Kidney capillary endothelial cell (primary cell): ENCODE results near the gene RIN2.
"Not testable (repeated sequence)": the region's sequence is repeated elsewhere in the genome, so short reads cannot be mapped to it uniquely, and the experiment has no call there.

ENCODE experiments used
- DNase-seq: peaks from one replicate; pipeline ENCODE4 v3.0.0-alpha.2; 2018; ENCODE audit warnings: low spot score

The RIN2 gene

GRCh38 chr20:19738951-19739350 is 19.1 kb upstream of the RIN2 start:
- no peak for DNase-seq

GRCh38 chr20:19739351-19739750 is 18.7 kb upstream of the RIN2 start:
- no peak for DNase-seq

DNA sequence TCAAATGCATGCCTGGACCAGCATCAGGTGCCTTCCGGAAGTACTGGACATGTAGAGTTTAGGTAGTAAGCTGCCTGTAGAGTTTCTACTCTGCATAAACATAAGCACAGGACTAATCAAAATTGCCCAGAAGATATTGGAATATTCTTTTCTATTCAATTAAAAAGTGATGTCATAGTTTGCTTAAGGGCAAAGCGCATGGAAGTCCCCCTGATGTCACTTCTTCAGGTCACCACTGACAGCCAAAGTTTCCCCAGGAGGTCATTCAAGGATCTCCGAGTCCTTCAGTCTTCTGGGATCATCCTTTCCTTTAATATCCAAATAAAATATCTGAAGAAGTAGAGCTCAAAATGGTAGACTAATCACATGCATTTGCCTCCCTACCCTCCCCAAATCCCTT is 17.5 kb upstream of the RIN2 start:
- no peak for DNase-seq

- no peak for DNase-seq
Observed at GRCh38 chr20:19741924-19742323, 16.1 kb upstream of the RIN2 start.

DNA sequence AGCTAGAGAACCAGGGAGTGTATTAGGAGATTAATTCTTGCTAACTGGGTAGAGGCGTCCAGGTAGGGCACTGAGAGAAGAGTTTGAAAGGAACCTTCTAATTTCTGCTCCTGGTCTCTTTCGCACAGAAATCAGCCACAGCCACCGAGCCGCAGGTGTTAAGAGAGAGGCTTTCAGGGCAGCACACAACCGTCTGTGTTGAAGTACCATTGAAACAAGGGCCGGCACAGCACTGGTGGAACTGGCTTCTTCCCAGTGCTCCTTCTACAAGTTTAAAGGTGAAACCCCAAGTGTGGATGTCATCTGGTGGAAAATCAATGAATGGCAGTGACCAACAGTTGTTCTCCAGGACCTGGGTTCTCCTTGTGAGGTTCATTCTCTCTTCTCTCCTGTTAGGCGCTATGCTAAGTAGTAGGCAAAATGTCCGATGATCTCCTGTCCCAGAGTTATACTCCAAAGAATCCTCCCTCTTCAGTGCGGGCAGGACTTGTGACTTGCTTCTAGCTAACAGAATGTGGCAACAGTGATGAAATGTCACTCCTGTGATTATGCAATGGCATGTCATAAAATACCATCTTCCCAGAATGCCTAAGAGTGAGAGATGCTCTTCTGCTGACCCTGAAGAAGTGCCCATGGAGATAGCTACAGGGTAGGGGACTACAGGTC is 15.0 kb upstream of the RIN2 start:
- no peak for DNase-seq

GRCh38 chr20:19743640-19743995 is 14.4 kb upstream of the RIN2 start:
- DNase-seq: no peak

- DNase-seq: no peak
Observed at GRCh38 chr20:19745106-19745505, 13.0 kb upstream of the RIN2 start.

- DNase-seq: no peak
Observed at GRCh38 chr20:19745584-19745983, 12.5 kb upstream of the RIN2 start.

GRCh38 chr20:19746396-19746795 is 11.7 kb upstream of the RIN2 start:
- DNase-seq: no peak

- no peak for DNase-seq
Observed at GRCh38 chr20:19747903-19748302, 10.2 kb upstream of the RIN2 start.

- no peak for DNase-seq
Observed at GRCh38 chr20:19748681-19749080, 9.4 kb upstream of the RIN2 start.

DNA sequence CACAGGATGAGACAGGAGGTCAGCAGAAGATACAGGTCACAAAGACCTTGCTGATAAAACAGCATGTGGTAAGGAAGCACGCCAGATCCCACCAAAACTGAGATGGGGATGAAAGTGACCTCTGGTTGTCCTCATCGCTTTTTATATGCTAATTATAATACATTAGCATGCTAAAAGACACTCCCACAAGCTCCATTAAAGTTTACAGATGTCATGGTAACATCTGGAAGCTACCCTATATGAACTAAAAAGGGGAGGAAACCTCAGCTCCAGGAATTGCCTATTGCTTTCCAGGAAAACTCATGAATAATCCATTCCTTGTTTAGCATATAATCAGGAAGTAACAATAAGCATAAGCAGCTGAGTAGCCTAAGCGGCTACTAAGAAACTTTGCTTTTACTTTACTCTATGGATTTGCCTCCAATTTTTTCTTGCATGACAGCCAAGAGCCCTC is 8.4 kb upstream of the RIN2 start:
- no peak for DNase-seq

DNA sequence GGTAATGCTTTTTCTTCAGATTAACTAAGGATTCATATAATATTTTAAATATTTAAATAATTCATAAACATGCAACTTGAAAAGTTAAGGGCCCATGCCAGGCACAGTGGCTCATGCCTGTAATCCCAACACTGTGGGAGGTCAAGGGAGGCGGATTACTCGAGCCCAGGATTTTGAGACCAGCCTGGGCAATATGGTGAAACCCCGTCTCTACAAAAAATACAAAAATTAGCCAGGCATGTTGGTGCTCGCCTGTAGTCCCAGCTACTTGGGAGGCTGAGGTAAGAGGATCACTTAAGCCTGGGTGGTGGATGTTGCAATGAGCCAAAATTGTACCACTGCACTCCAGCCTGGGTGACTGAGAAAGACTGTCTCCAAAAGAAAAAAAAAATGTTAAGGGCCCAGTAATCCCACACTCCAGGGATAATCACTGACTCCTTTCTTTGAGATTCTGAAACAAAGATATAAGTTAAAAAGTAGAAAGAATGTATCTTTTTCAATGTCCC is 7.9 kb upstream of the RIN2 start:
- no peak for DNase-seq

- DNase-seq: no peak
Observed at GRCh38 chr20:19750907-19751636, 7.0 kb upstream of the RIN2 start.

- not testable (repeated sequence) for DNase-seq
Observed at GRCh38 chr20:19754201-19754600, 3.9 kb upstream of the RIN2 start.

DNA sequence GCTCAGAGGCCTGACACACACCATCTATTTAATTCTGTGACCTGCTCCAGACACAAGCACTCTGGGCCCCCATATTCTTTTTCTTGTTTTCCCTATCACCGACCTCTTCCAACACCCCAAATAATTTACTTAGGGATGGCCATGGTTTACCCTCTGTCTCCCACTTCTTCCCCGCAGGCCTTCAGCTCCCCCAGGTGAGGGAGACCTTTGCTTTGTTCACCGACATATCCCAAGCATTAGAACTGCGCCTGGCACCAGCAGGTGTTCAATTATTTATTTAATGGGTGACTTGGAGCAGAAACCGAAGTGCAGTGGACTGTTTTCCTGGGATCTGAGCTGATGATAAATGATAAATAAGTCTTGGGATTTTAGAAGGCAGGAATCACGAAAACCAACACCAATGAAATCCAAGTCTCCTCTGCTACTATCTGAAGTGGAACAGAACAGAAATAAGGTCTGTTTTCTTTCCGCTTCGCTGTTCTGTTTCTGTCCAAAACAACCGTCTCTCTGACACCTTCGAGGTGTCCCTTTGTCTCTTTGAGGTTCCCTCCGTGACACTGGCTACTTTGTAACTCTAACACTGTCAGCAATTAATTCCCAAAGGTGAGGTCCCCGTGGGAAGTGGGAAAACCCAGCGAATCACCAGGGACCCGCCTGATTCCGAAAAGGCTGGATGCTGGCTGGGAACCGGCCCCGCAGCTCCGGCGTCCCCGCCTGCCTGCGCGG is 1.1 kb upstream of the RIN2 start:
- no peak for DNase-seq

DNA sequence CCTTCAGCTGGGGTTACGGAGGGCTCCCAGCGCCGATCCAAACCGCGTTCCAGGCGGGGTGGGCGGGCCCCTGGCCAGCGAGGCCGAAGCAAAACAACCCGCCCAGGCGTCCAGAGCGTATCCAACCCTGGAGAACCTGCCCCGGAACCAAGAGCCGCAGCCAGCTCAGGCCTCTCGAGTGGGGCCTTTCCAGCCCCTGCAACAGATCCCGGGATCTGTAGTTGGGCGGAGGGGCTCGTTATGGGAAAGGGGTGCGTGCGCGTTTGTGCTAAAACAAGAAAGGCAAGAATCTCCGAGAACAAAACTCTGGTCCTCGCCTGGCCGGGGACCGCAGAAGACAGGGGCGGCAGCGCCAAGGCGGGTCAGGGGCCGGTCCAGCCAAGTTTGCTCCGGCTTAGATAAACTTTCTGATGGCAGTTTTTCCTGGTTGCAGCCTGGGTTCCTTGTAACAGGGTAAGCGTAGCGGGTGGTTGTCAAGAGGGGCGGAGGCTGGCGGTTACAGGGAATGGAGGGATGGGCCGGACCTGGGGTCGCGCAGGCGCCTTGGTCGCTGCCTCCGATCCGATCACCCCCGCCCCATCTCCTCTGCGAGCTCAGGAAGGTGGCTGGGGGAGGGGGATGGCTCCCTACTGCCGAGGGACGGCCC is 448 bp upstream of the RIN2 start:
- peak; percentile 71 for DNase-seq

GRCh38 chr20:19758501-19759331 is 658 bp downstream of the RIN2 start:
- DNase-seq: no peak

DNA sequence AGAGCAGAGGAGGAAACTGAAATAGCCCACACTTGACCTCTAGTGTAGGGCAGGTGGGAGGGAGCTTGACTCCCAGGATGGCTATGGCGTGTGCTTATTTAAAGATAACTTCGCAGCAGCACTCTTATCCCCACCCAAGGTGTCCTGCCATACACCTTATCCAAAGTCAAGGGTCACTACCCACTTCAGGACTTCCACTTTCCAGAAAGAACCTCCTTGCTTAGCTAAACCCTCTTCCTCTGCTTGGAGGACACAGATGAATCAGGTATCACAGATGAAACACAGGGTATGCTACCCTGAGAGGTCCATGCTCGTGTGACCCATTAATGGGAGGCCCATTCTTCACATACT is 2.3 kb downstream of the RIN2 start:
- DNase-seq: no peak

GRCh38 chr20:19761326-19761725 is 3.3 kb downstream of the RIN2 start:
- no peak for DNase-seq

DNA sequence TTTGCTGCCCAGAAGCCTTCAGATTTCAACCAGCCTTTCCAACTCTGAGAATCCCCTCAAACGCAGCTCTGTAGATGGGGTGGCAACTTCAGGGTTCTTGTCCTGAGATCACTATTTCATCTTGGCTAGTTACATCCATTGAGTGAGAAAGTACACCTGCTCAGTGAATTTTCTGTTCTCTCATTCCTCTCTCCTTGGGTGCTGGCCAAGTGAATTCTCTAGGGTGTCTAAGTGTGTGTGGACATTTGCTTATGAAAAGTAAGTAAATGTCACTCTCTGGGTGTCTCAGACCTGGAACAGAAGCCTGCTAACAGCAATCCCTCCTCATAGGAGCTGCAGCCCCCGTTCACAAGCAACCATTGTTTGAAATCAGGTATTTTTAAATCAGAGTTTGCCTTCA is 3.8 kb downstream of the RIN2 start:
- DNase-seq: no peak

- no peak for DNase-seq
Observed at GRCh38 chr20:19764207-19764606, 6.1 kb downstream of the RIN2 start.
